HG03039 (cell line): ENCODE data around the gene SAMD11.

ENCODE experiments used
- ATAC-seq: cut with Tn5 transposase; IDR thresholded peaks from one replicate; pipeline ENCODE4 v1.9.1; 2021; ENCODE audit warnings: mild to moderate bottlenecking, moderate library complexity; ENCODE audit not compliant: unreplicated experiment

Gene SAMD11

GRCh38 chr1:961132-961669 lies 37.5 kb downstream of the SAMD11 start:
- no peak for ATAC-seq

- ATAC-seq, result no peak
Observed at GRCh38 chr1:962381-963300, 38.9 kb downstream of the SAMD11 start.

- ATAC-seq, result no peak
Observed at GRCh38 chr1:963301-963651, 39.6 kb downstream of the SAMD11 start.

- no peak for ATAC-seq
Observed at GRCh38 chr1:963746-964525, 40.2 kb downstream of the SAMD11 start.

GRCh38 chr1:964691-965525 lies 41.2 kb downstream of the SAMD11 start:
- no peak for ATAC-seq

GRCh38 chr1:965526-966134 lies 41.9 kb downstream of the SAMD11 start:
- ATAC-seq, result no peak

- peak; percentile 17 for ATAC-seq
Observed at GRCh38 chr1:966135-966703, 42.5 kb downstream of the SAMD11 start, which contains the start of gene PLEKHN1. TSS of gene PLEKHN1 (plus strand) at chr1:966482. CDS start at chr1:966532, 50 bp downstream.

GRCh38 chr1:966704-967300 lies 43.1 kb downstream of the SAMD11 start:
- peak; percentile 52 for ATAC-seq

- no peak for ATAC-seq
Observed at GRCh38 chr1:967466-968343, 44.0 kb downstream of the SAMD11 start.

- no peak for ATAC-seq
Observed at GRCh38 chr1:969260-969855, 45.6 kb downstream of the SAMD11 start.

- ATAC-seq, result no peak
Observed at GRCh38 chr1:970242-970972, 46.7 kb downstream of the SAMD11 start.

GRCh38 chr1:970973-971730 lies 47.4 kb downstream of the SAMD11 start:
- ATAC-seq, result no peak

- no peak for ATAC-seq
Observed at GRCh38 chr1:971751-972506, 48.2 kb downstream of the SAMD11 start.

GRCh38 chr1:972726-973458 lies 49.2 kb downstream of the SAMD11 start:
- ATAC-seq, result no peak
